Stomach (tissue), 4 donors: Measurements from ENCODE around the gene FAM120A.

Experiments used
- CTCF ChIP-seq, 7 experiments: fragments of 450-650 bp in 4 of 7; fragments of 200-600 bp in 3 of 7; sonication (generic) in 3 of 7; IDR thresholded peaks; one replicate each; pipeline ENCODE4 v1.5.1; 2016 to 2019; ENCODE audit warnings: antibody characterized with exemption in 7 of 7, control low read depth in 2 of 7, mild to moderate bottlenecking in 1 of 7
- EP300 ChIP-seq: sonication (generic); formaldehyde crosslinking; IDR thresholded peaks from one replicate; pipeline ENCODE4 v1.6.1; 2017; ENCODE audit warnings: antibody characterized with exemption
- POLR2A ChIP-seq, 4 donors: fragments of 450-650 bp; IDR thresholded peaks; one replicate each; pipeline ENCODE4 v1.6.1; 2016; ENCODE audit warnings: antibody characterized with exemption in 4 of 4, control low read depth in 2 of 4, mild to moderate bottlenecking in 1 of 4, moderate library complexity in 1 of 4
- POLR2AphosphoS5 ChIP-seq, 3 donors: sonication (generic); formaldehyde crosslinking; IDR thresholded peaks; one replicate each; pipeline ENCODE4 v1.6.1; 2016; ENCODE audit warnings: antibody characterized with exemption in 3 of 3

DNA sequence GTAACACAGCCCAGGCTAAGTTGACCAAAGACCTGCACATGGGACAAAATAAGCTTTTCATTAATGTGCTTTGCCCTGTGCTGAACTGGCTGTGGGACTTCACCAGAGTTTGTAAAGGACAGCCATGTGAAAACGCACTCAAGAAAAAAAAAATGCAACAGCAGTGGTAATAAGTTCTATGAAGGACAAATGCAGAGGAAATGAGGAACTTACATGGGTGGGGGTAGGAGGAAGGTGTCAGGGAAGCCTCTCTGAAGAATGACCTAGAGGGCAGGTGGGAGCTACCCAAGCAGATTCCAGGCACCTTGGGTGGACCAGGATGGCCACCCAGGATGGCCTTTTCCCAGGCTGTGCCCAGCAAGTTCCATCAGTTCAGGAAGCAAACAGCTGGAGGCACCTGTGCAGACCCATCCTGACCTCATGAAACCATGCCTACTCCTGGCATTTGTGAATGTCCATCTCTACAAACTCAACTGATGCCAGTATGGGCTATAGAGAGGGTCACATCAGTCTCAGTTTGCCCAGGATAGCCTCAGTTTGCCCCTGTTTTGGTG, 118.2 kb downstream of the FAM120A start:
- TF ChIP-seq POLR2AphosphoS5 (IDR thresholded peaks at IDR 0.05) (no peak), POLR2A (IDR thresholded peaks at IDR 0.05) (no peak), CTCF (IDR thresholded peaks at IDR 0.05) (no peak), EP300 (no peak)
